ENCODE measurements around the gene MRPS7. TPM values are rescaled to one million over a fixed set of nuclear protein-coding genes. Genes with fewer than 3 reads are reported as not detected.

The MRPS7 gene
- total RNA-seq, 1 donor from 2014 or later = 55.0 TPM

DNA sequence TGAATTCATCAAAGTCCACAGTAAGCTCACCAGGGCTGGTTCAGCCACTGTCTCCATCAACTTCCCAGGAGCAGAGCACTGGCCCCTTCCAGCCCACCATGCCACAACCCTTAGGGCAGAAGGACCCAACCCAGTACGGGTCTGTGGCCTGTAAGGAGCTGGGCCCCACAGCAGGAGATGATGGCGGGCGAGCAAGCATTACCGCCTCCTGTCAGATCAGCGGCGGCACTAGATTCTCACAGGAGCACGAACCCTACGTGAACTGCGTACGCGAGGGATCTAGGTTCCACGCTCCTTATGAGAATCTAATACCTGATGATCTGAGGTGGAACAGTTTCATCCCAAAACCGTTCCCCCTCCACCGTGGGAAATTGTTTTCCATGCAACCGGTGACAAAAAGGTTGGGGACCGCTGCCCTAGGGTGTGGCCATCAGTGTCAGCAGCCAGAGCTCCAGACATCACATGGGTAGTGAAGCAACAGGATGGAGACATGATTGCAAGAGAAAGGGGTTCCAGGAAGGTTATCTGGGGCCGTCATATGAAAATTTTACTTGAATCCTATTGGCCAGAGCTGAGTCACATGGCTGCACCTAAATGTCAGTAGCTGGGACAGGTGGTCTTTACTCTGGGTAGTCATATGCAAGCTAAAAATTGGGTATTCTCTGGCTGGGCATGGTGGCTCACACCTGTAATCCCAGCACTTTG, 40.0 kb downstream of the MRPS7 start:
- Histone ChIP-seq H3K9me3 (ENCODE audit: insufficient read depth, low read depth, low read length) (no peaks in the 10 kb centered on the region), H4K20me1 (ENCODE audit: insufficient read depth, low read length) (no peaks in the 10 kb centered on the region), H3K9ac (ENCODE audit: low read length) (no peak overlapping the region), H3K4me3 (ENCODE audit: insufficient read depth, low read depth, low read length) (no peak overlapping the region), H3K4me1 (ENCODE audit: insufficient read depth, low read length) (no peaks in the 10 kb centered on the region), H3K27me3 (ENCODE audit: insufficient read depth, low read length) (no peaks in the 10 kb centered on the region), H3K4me2 (ENCODE audit: low read length) (no peak overlapping the region), H3K79me2 (ENCODE audit: insufficient read depth, low read length) (no peaks in the 10 kb centered on the region), H2AFZ (ENCODE audit: low read depth, low read length) (no peak overlapping the region), H3K36me3 (ENCODE audit: insufficient read depth, low read length) (no peaks in the 10 kb centered on the region), H3K27ac (ENCODE audit: low read depth, low read length) (no peak overlapping the region)
- TF ChIP-seq, protein P1, sequence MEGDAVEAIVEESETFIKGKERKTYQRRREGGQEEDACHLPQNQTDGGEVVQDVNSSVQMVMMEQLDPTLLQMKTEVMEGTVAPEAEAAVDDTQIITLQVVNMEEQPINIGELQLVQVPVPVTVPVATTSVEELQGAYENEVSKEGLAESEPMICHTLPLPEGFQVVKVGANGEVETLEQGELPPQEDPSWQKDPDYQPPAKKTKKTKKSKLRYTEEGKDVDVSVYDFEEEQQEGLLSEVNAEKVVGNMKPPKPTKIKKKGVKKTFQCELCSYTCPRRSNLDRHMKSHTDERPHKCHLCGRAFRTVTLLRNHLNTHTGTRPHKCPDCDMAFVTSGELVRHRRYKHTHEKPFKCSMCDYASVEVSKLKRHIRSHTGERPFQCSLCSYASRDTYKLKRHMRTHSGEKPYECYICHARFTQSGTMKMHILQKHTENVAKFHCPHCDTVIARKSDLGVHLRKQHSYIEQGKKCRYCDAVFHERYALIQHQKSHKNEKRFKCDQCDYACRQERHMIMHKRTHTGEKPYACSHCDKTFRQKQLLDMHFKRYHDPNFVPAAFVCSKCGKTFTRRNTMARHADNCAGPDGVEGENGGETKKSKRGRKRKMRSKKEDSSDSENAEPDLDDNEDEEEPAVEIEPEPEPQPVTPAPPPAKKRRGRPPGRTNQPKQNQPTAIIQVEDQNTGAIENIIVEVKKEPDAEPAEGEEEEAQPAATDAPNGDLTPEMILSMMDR (IDR thresholded peaks at IDR 0.05; ENCODE audit: insufficient read depth, low read depth, low read length) = no peak
- no peak for TF ChIP-seq EZH2 (IDR thresholded peaks at IDR 0.05; ENCODE audit: insufficient read depth, low read length)
- DNase-seq (ENCODE audit: low read depth) = no peak
- H3K4me1 Mint-ChIP-seq (ENCODE audit: low read depth, unreplicated experiment) = no peaks in the 10 kb centered on the region
- H3K4me3 Mint-ChIP-seq (ENCODE audit: unreplicated experiment) = no peak overlapping the region
- no peak overlapping the region for H3K27ac Mint-ChIP-seq (ENCODE audit: unreplicated experiment)
- FAIRE-seq = no peak
- H3K27me3 Mint-ChIP-seq (ENCODE audit: low read depth, unreplicated experiment) = no peaks in the 10 kb centered on the region
- H3K36me3 Mint-ChIP-seq (ENCODE audit: low read depth, unreplicated experiment) = peaks cover 9% of the 10 kb centered on the region
- H3K9me3 Mint-ChIP-seq (ENCODE audit: unreplicated experiment) = no peaks in the 10 kb centered on the region

DNA sequence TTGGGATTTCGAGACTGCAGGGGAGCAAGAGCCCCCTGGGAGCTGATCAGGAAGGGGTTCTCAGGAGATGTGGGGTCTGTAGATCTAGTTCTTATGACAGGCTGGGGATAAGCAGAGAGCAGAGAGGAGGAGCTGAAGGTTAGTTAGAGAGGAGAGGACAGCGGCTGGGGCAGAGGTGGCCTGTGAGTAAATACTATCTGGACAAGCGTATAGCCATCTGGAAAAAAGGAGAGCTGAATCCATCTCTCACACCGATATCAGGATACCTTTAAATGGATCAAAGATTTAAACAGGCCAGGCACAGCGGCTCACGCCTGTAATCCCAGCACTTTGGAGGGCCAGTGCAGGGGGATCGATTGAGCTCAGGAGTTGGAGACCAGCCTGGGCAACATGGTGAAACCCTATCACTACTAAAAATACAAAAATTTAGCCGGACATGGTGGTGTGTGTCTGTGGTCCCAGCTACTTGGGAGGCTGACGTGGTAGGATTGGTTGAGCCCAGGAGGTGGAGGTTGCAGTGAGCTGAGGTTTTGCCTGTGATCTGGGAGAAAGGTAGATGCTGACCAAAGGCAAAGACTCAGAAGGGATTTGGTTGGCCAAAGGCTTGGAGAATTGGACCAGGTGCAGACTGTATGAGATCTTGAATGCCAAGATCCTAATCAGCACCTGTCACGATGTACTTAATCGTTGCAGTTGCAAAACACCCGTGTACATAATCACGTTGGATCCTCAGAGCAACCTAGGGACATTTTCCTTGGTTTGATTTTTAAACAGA, 46.5 kb downstream of the MRPS7 start:
- no peaks in the 10 kb centered on the region for H3K36me3 ChIP-seq (ENCODE audit: insufficient read depth, low read length)
- H3K27ac ChIP-seq (ENCODE audit: low read depth, low read length) = no peak overlapping the region
- Mint-ChIP-seq H3K4me3 (ENCODE audit: unreplicated experiment) (peak overlapping the region; percentile 20), H3K27me3 (ENCODE audit: low read depth, unreplicated experiment) (no peaks in the 10 kb centered on the region), H3K27ac (ENCODE audit: unreplicated experiment) (peak overlapping the region; percentile 72), H3K9me3 (ENCODE audit: unreplicated experiment) (no peaks in the 10 kb centered on the region), H3K36me3 (ENCODE audit: low read depth, unreplicated experiment) (peaks cover 7% of the 10 kb centered on the region), H3K4me1 (ENCODE audit: low read depth, unreplicated experiment) (peaks cover 7% of the 10 kb centered on the region)
- H3K79me2 ChIP-seq (ENCODE audit: insufficient read depth, low read length) = no peaks in the 10 kb centered on the region
- H2AFZ ChIP-seq (ENCODE audit: low read depth, low read length) = no peak overlapping the region
- FAIRE-seq (no peak), DNase-seq (ENCODE audit: low read depth) (no peak)
- no peaks in the 10 kb centered on the region for H4K20me1 ChIP-seq (ENCODE audit: insufficient read depth, low read length)
- no peak overlapping the region for H3K4me2 ChIP-seq (ENCODE audit: low read length)
- no peaks in the 10 kb centered on the region for H3K27me3 ChIP-seq (ENCODE audit: insufficient read depth, low read length)
- H3K4me1 ChIP-seq (ENCODE audit: insufficient read depth, low read length) = no peaks in the 10 kb centered on the region
- no peak for TF ChIP-seq EZH2 (IDR thresholded peaks at IDR 0.05; ENCODE audit: insufficient read depth, low read length)
- TF ChIP-seq, protein P1 (IDR thresholded peaks at IDR 0.05; ENCODE audit: insufficient read depth, low read depth, low read length) = no peak
- no peaks in the 10 kb centered on the region for H3K9me3 ChIP-seq (ENCODE audit: insufficient read depth, low read depth, low read length)
- H3K4me3 ChIP-seq (ENCODE audit: insufficient read depth, low read depth, low read length) = no peak overlapping the region
- no peak overlapping the region for H3K9ac ChIP-seq (ENCODE audit: low read length)
